ENCODE measurements around the gene MAMDC2. TPM values are rescaled to one million over a fixed set of nuclear protein-coding genes. Genes with fewer than 3 reads are reported as not detected.

Gene MAMDC2
- total RNA-seq, 1 donor from 2014 or later = 211 TPM

DNA sequence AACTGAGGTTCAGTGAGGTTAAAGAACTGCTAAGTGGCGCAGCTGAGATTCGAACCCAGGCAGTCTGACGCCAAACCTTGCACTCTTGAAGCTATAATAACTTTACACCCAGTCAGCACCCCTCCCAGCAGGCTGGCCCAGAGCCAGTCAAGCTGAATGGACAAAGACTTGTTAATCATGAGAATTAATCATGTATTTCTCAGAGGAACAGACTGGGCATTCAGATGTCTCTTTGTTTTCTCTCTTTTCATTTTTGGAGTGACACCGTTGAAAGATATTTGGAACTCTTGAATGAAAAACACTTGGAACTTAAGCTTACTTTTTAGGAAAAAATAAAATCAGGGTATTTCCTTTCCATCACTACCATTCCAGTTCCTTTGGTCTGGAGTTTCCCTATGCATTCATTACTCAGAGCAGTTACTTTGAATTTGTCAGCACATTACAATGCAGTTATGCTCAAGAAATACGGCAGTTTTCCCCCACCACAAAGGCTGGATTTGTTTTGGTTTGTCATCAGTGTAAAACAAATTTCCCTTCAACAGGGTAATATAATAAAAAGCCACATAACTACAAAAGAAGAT, 22.6 kb upstream of the MAMDC2 start:
- H3K9ac ChIP-seq (ENCODE audit: low read length) = peak overlapping the region; percentile 58
- no peak for TF ChIP-seq EZH2 (IDR thresholded peaks at IDR 0.05; ENCODE audit: insufficient read depth, low read length)
- TF ChIP-seq, protein P1, sequence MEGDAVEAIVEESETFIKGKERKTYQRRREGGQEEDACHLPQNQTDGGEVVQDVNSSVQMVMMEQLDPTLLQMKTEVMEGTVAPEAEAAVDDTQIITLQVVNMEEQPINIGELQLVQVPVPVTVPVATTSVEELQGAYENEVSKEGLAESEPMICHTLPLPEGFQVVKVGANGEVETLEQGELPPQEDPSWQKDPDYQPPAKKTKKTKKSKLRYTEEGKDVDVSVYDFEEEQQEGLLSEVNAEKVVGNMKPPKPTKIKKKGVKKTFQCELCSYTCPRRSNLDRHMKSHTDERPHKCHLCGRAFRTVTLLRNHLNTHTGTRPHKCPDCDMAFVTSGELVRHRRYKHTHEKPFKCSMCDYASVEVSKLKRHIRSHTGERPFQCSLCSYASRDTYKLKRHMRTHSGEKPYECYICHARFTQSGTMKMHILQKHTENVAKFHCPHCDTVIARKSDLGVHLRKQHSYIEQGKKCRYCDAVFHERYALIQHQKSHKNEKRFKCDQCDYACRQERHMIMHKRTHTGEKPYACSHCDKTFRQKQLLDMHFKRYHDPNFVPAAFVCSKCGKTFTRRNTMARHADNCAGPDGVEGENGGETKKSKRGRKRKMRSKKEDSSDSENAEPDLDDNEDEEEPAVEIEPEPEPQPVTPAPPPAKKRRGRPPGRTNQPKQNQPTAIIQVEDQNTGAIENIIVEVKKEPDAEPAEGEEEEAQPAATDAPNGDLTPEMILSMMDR (IDR thresholded peaks at IDR 0.05; ENCODE audit: insufficient read depth, low read depth, low read length) = no peak
- H4K20me1 ChIP-seq (ENCODE audit: insufficient read depth, low read length) = no peaks in the 10 kb centered on the region
- Mint-ChIP-seq H3K36me3 (ENCODE audit: low read depth, unreplicated experiment) (no peaks in the 10 kb centered on the region), H3K27ac (ENCODE audit: unreplicated experiment) (peak overlapping the region; percentile 96), H3K4me1 (ENCODE audit: low read depth, unreplicated experiment) (peaks cover 12% of the 10 kb centered on the region), H3K27me3 (ENCODE audit: low read depth, unreplicated experiment) (no peaks in the 10 kb centered on the region), H3K9me3 (ENCODE audit: unreplicated experiment) (peaks cover 14% of the 10 kb centered on the region), H3K4me3 (ENCODE audit: unreplicated experiment) (no peak overlapping the region)
- peak overlapping the region; percentile 92 for H3K27ac ChIP-seq (ENCODE audit: low read depth, low read length)
- peak overlapping the region; percentile 52 for H3K4me2 ChIP-seq (ENCODE audit: low read length)
- H3K79me2 ChIP-seq (ENCODE audit: insufficient read depth, low read length) = no peaks in the 10 kb centered on the region
- H3K4me1 ChIP-seq (ENCODE audit: insufficient read depth, low read length) = peaks cover 18% of the 10 kb centered on the region
- H3K4me3 ChIP-seq (ENCODE audit: insufficient read depth, low read depth, low read length) = no peak overlapping the region
- no peaks in the 10 kb centered on the region for H3K36me3 ChIP-seq (ENCODE audit: insufficient read depth, low read length)
- no peaks in the 10 kb centered on the region for H3K27me3 ChIP-seq (ENCODE audit: insufficient read depth, low read length)
- no peak overlapping the region for H2AFZ ChIP-seq (ENCODE audit: low read depth, low read length)
- DNase-seq (ENCODE audit: low read depth) = peak; percentile 95
- peak; percentile 91 for FAIRE-seq
- peaks cover 3% of the 10 kb centered on the region for H3K9me3 ChIP-seq (ENCODE audit: insufficient read depth, low read depth, low read length)

DNA sequence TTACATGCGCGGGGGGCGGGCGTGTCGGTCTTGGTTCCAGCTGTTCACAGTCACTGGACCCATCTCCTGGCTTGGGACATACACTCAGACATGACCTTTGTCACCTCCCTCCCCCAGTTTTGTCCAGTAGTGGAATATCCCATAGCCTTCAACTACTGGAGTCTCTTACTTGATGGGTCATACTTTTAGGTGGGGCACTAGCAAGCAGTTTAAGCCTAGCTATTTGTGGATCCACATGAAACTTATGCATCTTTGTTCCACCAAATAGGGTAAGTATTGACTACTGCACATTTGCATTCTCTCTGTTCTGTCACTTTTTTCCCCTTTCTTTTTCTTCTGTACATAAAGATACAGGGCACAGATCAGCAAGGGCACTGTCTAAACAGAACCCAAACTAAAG, 15.4 kb upstream of the MAMDC2 start:
- no peak overlapping the region for H2AFZ ChIP-seq (ENCODE audit: low read depth, low read length)
- peaks cover 4% of the 10 kb centered on the region for H3K4me1 ChIP-seq (ENCODE audit: insufficient read depth, low read length)
- no peak for FAIRE-seq
- H3K27me3 ChIP-seq (ENCODE audit: insufficient read depth, low read length) = no peaks in the 10 kb centered on the region
- Mint-ChIP-seq H3K36me3 (ENCODE audit: low read depth, unreplicated experiment) (no peaks in the 10 kb centered on the region), H3K4me3 (ENCODE audit: unreplicated experiment) (no peak overlapping the region), H3K27me3 (ENCODE audit: low read depth, unreplicated experiment) (no peaks in the 10 kb centered on the region), H3K9me3 (ENCODE audit: unreplicated experiment) (peaks cover 19% of the 10 kb centered on the region), H3K4me1 (ENCODE audit: low read depth, unreplicated experiment) (no peaks in the 10 kb centered on the region), H3K27ac (ENCODE audit: unreplicated experiment) (no peak overlapping the region)
- H3K4me2 ChIP-seq (ENCODE audit: low read length) = no peak overlapping the region
- no peaks in the 10 kb centered on the region for H3K36me3 ChIP-seq (ENCODE audit: insufficient read depth, low read length)
- no peaks in the 10 kb centered on the region for H4K20me1 ChIP-seq (ENCODE audit: insufficient read depth, low read length)
- H3K79me2 ChIP-seq (ENCODE audit: insufficient read depth, low read length) = no peaks in the 10 kb centered on the region
- no peak for DNase-seq (ENCODE audit: low read depth)
- H3K27ac ChIP-seq (ENCODE audit: low read depth, low read length) = no peak overlapping the region
- H3K9ac ChIP-seq (ENCODE audit: low read length) = no peak overlapping the region
- peaks cover 3% of the 10 kb centered on the region for H3K9me3 ChIP-seq (ENCODE audit: insufficient read depth, low read depth, low read length)
- H3K4me3 ChIP-seq (ENCODE audit: insufficient read depth, low read depth, low read length) = no peak overlapping the region
- TF ChIP-seq, protein P1 (IDR thresholded peaks at IDR 0.05; ENCODE audit: insufficient read depth, low read depth, low read length) = no peak
- TF ChIP-seq EZH2 (IDR thresholded peaks at IDR 0.05; ENCODE audit: insufficient read depth, low read length) = no peak

DNA sequence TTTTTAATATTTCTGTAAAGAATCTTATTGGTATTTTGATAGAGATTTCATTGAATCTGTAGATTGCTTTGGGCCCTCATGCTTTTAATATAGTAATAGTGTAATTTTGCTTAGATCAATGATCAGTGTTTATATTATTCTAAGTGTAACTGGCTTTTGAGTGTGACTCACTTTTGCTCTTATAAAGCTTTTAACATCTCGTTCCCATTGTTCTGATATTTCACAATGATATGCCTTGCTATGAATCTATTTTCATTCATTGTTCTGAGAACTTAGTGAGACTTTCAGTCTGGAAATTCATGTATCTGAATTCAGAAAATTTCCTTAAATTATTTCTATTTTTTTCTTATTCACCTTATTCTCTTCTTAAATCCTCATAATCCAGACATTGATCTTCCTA, 13.5 kb upstream of the MAMDC2 start:
- DNase-seq (ENCODE audit: low read depth) = no peak
- no peaks in the 10 kb centered on the region for H4K20me1 ChIP-seq (ENCODE audit: insufficient read depth, low read length)
- H3K27ac ChIP-seq (ENCODE audit: low read depth, low read length) = no peak overlapping the region
- Mint-ChIP-seq H3K4me1 (ENCODE audit: low read depth, unreplicated experiment) (no peaks in the 10 kb centered on the region), H3K27ac (ENCODE audit: unreplicated experiment) (no peak overlapping the region), H3K27me3 (ENCODE audit: low read depth, unreplicated experiment) (no peaks in the 10 kb centered on the region), H3K9me3 (ENCODE audit: unreplicated experiment) (peaks cover 14% of the 10 kb centered on the region), H3K4me3 (ENCODE audit: unreplicated experiment) (no peak overlapping the region), H3K36me3 (ENCODE audit: low read depth, unreplicated experiment) (no peaks in the 10 kb centered on the region)
- no peak overlapping the region for H3K9ac ChIP-seq (ENCODE audit: low read length)
- H3K4me3 ChIP-seq (ENCODE audit: insufficient read depth, low read depth, low read length) = no peak overlapping the region
- peaks cover 2% of the 10 kb centered on the region for H3K9me3 ChIP-seq (ENCODE audit: insufficient read depth, low read depth, low read length)
- no peaks in the 10 kb centered on the region for H3K36me3 ChIP-seq (ENCODE audit: insufficient read depth, low read length)
- H3K27me3 ChIP-seq (ENCODE audit: insufficient read depth, low read length) = no peaks in the 10 kb centered on the region
- no peak overlapping the region for H3K4me2 ChIP-seq (ENCODE audit: low read length)
- H3K4me1 ChIP-seq (ENCODE audit: insufficient read depth, low read length) = peaks cover 8% of the 10 kb centered on the region
- FAIRE-seq = no peak
- no peaks in the 10 kb centered on the region for H3K79me2 ChIP-seq (ENCODE audit: insufficient read depth, low read length)
- TF ChIP-seq EZH2 (IDR thresholded peaks at IDR 0.05; ENCODE audit: insufficient read depth, low read length) = no peak
- TF ChIP-seq, protein P1 (IDR thresholded peaks at IDR 0.05; ENCODE audit: insufficient read depth, low read depth, low read length) = no peak
- no peak overlapping the region for H2AFZ ChIP-seq (ENCODE audit: low read depth, low read length)

Data from astrocyte (in vitro differentiated cells and primary cell).